Left lobe of liver (tissue), 2 donors: ENCODE results near the gene CFAP299. TPM values are rescaled to one million over a fixed set of nuclear protein-coding genes. Genes with fewer than 3 reads are reported as not detected.
"Not testable (repeated sequence)": the region's sequence is repeated elsewhere in the genome, so short reads cannot be mapped to it uniquely, and the experiment has no call there.

Source experiments
- ATAC-seq: fragments of 200-7000 bp; cut with Tn5 transposase; one replicate; pipeline ENCODE4 v1.9.1; 2020; ENCODE audit warnings: mild to moderate bottlenecking, moderate library complexity
- DNase-seq: peaks from one replicate; pipeline ENCODE4 v3.0.0-alpha.2; 2020; ENCODE audit warnings: low spot score
- total RNA-seq: library from RNA; stranded (reverse); gene quantifications from one replicate; pipeline ENCODE4 v1.2.1, GENCODE V29; 2021
- donor health status: DM: no; HTN: no; CAD: no; lungs with moderate emphysema.
- donor health status: DM: no; HTN: yes; CAD: no.

The CFAP299 gene
- total RNA-seq, 1 donor from 2014 or later, result not detected

GRCh38 chr4:80439294-80440061, 103.9 kb downstream of the CFAP299 start:
- not testable (repeated sequence) for DNase-seq, ATAC-seq

- ATAC-seq, result no peak
Observed at GRCh38 chr4:80446248-80446647, 110.7 kb downstream of the CFAP299 start.

GRCh38 chr4:80446664-80447063, 111.1 kb downstream of the CFAP299 start:
- DNase-seq (no peak), ATAC-seq (no peak)

More at GRCh38 chr4:80446248-80446647, 110.7 kb downstream of the CFAP299 start:
- no peak for DNase-seq

- no peak for DNase-seq
- ATAC-seq, result no peak
Observed at GRCh38 chr4:80447493-80447892, 112.0 kb downstream of the CFAP299 start.

- ATAC-seq (no peak), DNase-seq (no peak)
Observed at GRCh38 chr4:80448056-80448455, 112.5 kb downstream of the CFAP299 start.

- no peak for ATAC-seq
- no peak for DNase-seq
Observed at GRCh38 chr4:80452055-80452454, 116.5 kb downstream of the CFAP299 start.

GRCh38 chr4:80452768-80453167, 117.2 kb downstream of the CFAP299 start:
- ATAC-seq, result no peak
- no peak for DNase-seq

- ATAC-seq, result no peak
- no peak for DNase-seq
Observed at GRCh38 chr4:80454040-80454439, 118.5 kb downstream of the CFAP299 start.

GRCh38 chr4:80454556-80454955, 119.0 kb downstream of the CFAP299 start:
- no peak for ATAC-seq
- DNase-seq, result no peak

GRCh38 chr4:80459918-80460473, 124.5 kb downstream of the CFAP299 start:
- DNase-seq (no peak), ATAC-seq (no peak)

- no peak for DNase-seq
- ATAC-seq, result no peak
Observed at GRCh38 chr4:80461412-80461811, 125.9 kb downstream of the CFAP299 start.

GRCh38 chr4:80462621-80463091, 127.1 kb downstream of the CFAP299 start:
- no peak for ATAC-seq
- DNase-seq, result no peak

GRCh38 chr4:80463509-80463908, 128.0 kb downstream of the CFAP299 start:
- no peak for DNase-seq
- no peak for ATAC-seq

GRCh38 chr4:80465238-80465637, 129.7 kb downstream of the CFAP299 start:
- DNase-seq (no peak), ATAC-seq (no peak)

- ATAC-seq (no peak), DNase-seq (no peak)
Observed at GRCh38 chr4:80465736-80466135, 130.2 kb downstream of the CFAP299 start.

GRCh38 chr4:80466618-80467017, 131.1 kb downstream of the CFAP299 start:
- DNase-seq, result no peak
- ATAC-seq, result no peak

GRCh38 chr4:80471756-80472155, 136.2 kb downstream of the CFAP299 start:
- ATAC-seq (peak; percentile 98), DNase-seq (peak; percentile 47)

GRCh38 chr4:80475236-80475635, 139.7 kb downstream of the CFAP299 start:
- no peak for DNase-seq
- no peak for ATAC-seq

GRCh38 chr4:80475798-80476197, 140.3 kb downstream of the CFAP299 start:
- ATAC-seq (no peak), DNase-seq (no peak)

GRCh38 chr4:80484712-80485111, 149.2 kb downstream of the CFAP299 start:
- ATAC-seq, result no peak
- DNase-seq, result no peak

- ATAC-seq (no peak), DNase-seq (no peak)
Observed at GRCh38 chr4:80486603-80487002, 151.1 kb downstream of the CFAP299 start.

- no peak for ATAC-seq
- no peak for DNase-seq
Observed at GRCh38 chr4:80489798-80490197, 154.3 kb downstream of the CFAP299 start.
